Fibroblast of the aortic adventitia (primary cell): ENCODE measurements around the gene C9orf78. TPM values are rescaled to one million over a fixed set of nuclear protein-coding genes. Genes with fewer than 3 reads are reported as not detected.

Experiments used
- DNase-seq: peaks from one replicate; pipeline ENCODE4 v3.0.0-alpha.2; 2010; ENCODE audit warnings: low read depth
- H3K4me3 ChIP-seq: 2 replicates; pipeline ENCODE4 v1.5.1; 2011; ENCODE audit warnings: low read depth, mild to moderate bottlenecking, control low read depth, low read length, moderate library complexity
- total RNA-seq: library from RNA; depleted of rRNA; stranded (reverse); fragments of >200 nt; gene quantifications from 2 replicates; pipeline ENCODE4 v1.2.3, GENCODE V29; 2012; ENCODE audit warnings: low replicate concordance
- TF ChIP-seq, protein P1 (sequence below): IDR thresholded peaks from 2 replicates; pipeline ENCODE4 v1.5.1; 2011; ENCODE audit warnings: mild to moderate bottlenecking, low read length, control low read depth, inconsistent platforms; ENCODE audit not compliant: insufficient read depth

C9orf78 gene, protein sequence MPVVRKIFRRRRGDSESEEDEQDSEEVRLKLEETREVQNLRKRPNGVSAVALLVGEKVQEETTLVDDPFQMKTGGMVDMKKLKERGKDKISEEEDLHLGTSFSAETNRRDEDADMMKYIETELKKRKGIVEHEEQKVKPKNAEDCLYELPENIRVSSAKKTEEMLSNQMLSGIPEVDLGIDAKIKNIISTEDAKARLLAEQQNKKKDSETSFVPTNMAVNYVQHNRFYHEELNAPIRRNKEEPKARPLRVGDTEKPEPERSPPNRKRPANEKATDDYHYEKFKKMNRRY
- total RNA-seq, result 37.3 and 107 TPM in 2 replicates

DNA sequence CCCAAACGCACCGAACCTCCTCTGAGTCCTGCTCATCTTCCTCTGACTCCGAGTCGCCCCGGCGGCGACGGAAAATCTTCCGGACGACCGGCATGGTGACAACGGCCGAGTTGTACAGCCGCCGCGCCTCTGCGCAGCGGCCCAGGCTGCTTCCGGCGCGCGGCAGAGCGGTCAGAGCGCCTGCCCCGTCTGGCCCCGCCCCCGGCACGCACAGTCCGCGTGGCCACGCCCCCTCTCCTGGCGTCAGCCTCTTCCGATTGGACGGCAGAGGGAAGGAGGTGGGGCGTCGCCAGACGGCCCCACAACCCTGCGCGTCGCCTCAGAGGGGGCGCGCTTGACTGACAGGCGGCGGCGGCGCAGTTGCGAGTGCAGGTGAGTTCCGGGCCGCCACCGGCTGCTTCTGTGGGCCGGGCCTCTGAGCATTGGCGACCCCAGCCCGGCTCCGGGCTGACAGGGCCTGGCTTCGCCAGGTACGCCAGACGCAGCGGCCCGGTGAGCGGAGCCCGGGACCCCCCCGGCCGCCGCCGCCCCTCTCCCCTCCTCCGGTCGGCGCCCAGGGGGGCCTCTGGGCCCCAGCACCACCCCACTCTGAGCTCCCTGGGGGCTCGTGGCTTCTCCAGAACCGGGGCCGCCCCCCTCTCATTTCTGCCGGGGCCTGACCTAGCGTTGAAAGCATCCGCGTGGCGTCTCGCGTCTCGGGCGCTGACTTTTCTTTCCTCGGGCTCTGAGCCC, at the start of gene C9orf78, which contains the start of gene USP20:
Gene C9orf78 (minus strand): TSS at position 148 of the 732 bp plus-strand sequence. CDS start 54 bp downstream, at position 94.
Gene USP20 (plus strand): TSS at position 331 of the 732 bp plus-strand sequence. CDS start 17,098 bp downstream, outside the sequence.
- peak; percentile 87 for DNase-seq
- peak within 1 kb of the TSS; percentile 99 for H3K4me3 ChIP-seq
- TF ChIP-seq, protein P1, sequence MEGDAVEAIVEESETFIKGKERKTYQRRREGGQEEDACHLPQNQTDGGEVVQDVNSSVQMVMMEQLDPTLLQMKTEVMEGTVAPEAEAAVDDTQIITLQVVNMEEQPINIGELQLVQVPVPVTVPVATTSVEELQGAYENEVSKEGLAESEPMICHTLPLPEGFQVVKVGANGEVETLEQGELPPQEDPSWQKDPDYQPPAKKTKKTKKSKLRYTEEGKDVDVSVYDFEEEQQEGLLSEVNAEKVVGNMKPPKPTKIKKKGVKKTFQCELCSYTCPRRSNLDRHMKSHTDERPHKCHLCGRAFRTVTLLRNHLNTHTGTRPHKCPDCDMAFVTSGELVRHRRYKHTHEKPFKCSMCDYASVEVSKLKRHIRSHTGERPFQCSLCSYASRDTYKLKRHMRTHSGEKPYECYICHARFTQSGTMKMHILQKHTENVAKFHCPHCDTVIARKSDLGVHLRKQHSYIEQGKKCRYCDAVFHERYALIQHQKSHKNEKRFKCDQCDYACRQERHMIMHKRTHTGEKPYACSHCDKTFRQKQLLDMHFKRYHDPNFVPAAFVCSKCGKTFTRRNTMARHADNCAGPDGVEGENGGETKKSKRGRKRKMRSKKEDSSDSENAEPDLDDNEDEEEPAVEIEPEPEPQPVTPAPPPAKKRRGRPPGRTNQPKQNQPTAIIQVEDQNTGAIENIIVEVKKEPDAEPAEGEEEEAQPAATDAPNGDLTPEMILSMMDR, result no peak

DNA sequence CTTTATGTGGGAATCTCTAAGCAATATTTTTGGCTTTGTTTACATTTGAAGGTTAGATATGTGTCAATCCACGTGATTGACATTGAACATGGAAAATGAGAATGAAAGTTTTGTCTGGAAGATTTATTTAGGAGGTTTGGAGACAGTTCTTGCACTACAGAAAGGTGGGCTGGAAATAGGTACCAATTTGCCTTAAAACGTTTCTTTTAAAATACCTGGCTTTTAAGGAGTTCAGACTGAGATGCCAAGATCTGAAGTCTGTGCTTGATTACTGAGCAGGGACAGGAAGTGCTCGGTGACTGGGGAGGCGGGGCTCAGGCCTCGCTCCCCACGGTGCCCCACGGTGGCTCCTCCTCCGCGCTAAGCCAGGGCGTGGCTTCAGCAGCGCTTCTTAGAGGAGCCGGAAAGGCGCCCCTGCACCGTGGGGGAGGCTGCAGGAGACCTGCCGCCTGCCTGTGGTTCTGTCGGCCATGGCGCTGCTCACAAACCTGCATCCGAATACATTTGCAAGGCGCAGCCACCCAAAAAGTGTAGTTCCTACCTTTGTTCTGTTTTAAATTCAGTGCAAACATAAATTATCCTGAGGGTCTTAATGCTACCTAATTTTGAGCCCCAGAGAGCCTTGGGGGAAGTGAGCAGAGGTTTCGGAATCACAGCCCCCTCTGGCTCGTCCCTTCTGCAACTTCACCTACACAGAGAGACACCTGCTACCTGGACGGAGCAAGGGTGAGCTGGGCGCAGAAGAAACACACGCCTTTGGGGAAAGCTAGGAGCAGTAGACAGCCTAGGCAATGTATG, 49.3 kb upstream of the C9orf78 start:
- TF ChIP-seq, protein P1, result no peak
- H3K4me3 ChIP-seq, result no peak overlapping the region
- DNase-seq, result peak; percentile 56

DNA sequence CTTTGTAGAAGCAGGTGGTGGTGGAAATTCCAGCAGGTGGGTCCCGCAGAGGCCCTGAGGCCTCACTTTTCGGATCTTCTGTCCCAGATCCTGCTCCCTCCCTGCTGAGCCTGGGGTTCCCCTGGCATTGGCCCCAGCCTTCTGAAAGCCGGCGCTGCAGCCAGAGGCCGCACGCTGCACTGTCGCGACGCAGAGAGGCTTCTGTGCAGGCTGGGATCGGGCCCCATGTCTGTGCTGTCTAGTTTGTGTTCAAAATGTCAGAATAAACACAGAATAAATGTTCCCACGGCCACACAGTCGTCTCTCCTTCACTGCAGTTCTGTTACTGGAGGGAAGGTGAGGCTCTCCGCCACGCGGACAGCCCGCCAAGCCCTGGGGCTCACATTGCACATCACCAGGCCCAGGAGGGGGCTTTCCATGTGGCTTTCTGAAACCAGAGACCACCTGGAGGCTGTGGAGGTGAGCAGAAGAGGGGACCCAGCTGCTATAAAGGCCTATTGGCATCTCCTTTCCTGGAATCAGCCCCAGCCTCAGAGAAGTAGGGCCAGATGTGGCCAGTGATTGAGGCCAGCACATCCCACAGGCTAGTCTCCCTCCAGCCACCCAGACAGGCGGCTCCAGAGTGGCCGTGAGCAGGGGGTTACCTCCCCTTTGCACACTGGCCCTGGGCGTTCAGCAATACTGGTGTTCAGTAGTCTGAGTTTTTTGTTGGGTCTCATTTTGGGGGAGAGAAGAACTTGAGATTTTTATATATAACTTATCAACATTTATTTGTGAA, 46.7 kb upstream of the C9orf78 start:
- TF ChIP-seq, protein P1, result no peak
- DNase-seq, result no peak
- no peak overlapping the region for H3K4me3 ChIP-seq

DNA sequence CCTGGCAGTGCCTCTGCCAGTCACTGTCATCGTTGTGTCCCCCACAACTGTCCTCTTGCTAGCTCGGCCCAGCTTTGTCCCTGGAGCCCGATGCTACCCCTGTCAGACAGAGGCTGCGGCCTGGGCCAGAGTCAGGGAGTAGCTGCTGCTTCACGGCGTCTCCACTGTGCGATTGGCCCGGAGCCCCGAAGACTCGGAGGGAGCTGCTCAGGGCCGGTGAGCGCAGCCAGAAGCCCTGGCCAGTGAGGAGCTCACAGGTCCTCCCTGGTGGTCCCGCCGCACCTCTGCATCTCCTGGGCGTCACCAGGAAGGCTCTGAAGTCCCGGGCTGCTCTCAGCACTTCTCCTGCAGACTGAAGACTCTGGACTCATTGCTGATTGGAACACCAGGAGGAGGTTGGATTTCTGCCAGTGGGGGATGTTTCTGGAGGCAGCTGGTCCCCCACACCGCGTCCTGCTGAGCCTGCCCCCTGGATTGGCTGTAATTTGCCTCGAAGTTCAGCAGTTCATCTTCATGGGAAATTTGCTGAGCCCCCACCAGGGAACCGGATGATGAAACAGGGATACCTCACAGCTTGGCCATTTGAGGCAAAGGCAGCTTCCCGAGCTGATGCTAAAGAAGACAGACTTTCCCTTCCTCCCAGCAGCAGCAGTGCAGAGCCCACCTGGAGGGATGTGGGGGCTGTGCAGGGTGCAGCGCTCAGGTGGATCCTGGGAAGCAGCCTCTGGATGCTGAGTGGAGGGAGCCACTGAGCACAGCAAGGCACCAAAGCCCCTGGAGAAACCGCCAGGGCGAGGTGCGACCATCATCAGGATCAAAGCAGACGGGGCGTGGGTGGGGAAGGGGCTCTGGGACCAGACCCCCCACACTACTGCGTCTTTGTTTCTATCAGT, 45.8 kb upstream of the C9orf78 start:
- no peak overlapping the region for H3K4me3 ChIP-seq
- TF ChIP-seq, protein P1, result no peak
- no peak for DNase-seq

DNA sequence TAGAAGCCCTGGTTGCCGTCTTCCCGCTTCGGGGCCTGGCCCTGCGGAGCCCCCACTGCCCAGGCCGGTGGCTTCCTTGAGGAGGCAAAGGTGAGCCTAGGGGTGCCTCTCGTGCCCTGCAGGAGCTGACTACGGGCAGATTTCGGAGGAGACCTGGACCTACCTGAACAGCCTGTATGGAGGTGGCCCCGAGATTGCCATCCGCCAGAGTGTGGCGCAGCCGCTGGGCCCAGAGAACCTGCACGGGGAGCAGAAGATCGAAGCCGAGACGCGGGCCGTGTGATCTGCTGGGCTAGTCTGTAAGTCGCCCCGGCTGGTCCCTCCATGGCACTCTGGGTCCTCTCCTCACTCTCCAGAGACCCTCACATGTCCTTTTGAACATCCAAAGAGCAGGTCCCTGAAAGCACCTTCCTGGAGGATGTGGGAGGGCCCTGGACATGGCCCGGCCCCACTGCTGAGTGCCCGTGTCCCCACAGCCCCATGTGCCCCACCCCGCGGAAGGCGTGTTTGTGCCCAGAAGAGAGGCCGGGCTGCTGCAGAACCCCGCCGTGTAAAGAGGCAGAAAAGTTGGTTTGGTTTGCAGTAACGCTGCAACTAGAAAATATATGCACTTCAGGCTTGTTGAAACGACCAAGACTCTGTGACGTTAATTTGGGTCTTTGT, 45.0 kb upstream of the C9orf78 start:
- TF ChIP-seq, protein P1, result no peak
- no peak for DNase-seq
- H3K4me3 ChIP-seq, result no peak overlapping the region
